Muscle of leg (tissue), 11 donors: ENCODE data around the gene TIAL1. TPM values are rescaled to one million over a fixed set of nuclear protein-coding genes. Genes with fewer than 3 reads are reported as not detected.

Experiments used
- DNase-seq: peaks from one replicate; pipeline ENCODE4 v3.0.0; 2013
- H3K27ac ChIP-seq: one replicate; pipeline ENCODE4 v1.5.1; 2013; ENCODE audit warnings: mild to moderate bottlenecking, low read length, control low read depth
- H3K27me3 ChIP-seq: one replicate; pipeline ENCODE4 v1.6.1; 2013; ENCODE audit warnings: low read length; ENCODE audit not compliant: control insufficient read depth, insufficient read depth
- H3K36me3 ChIP-seq: one replicate; pipeline ENCODE4 v1.6.1; 2013; ENCODE audit warnings: low read length; ENCODE audit not compliant: control insufficient read depth, insufficient read depth
- H3K4me1 ChIP-seq: one replicate; pipeline ENCODE4 v1.6.1; 2013; ENCODE audit warnings: low read length; ENCODE audit not compliant: control insufficient read depth, insufficient read depth
- H3K4me3 ChIP-seq: one replicate; pipeline ENCODE4 v1.5.1; 2013; ENCODE audit warnings: low read length, control low read depth
- H3K9me3 ChIP-seq: replicated peaks from 2 replicates; pipeline ENCODE4 v1.6.1; 2013; ENCODE audit warnings: low read depth, low read length; ENCODE audit not compliant: control insufficient read depth
- WGBS: methylation state at CpG from one replicate; pipeline ENCODE4 v1.1.5; 2013; ENCODE audit warnings: missing lambda C conversion rate; ENCODE audit not compliant: insufficient coverage; 5-methylcytosine and 5-hydroxymethylcytosine counted together
- polyA plus RNA-seq, 8 donors: library from polyadenylated mRNA; unstranded; fragments of 120-200 nt; gene quantifications; one replicate each; pipeline versions ENCODE4 v1.2.1 to v1.2.3, GENCODE V29; 2013; ENCODE audit warnings: inconsistent platforms in 1 of 8, low replicate concordance in 1 of 8; ENCODE audit not compliant: insufficient read length in 8 of 8, insufficient read depth in 1 of 8
- total RNA-seq: library from RNA; stranded (reverse); fragments of 120-200 nt; gene quantifications from one replicate; pipeline ENCODE4 v1.2.4, GENCODE V29; 2013

Gene TIAL1
- total and polyA plus RNA-seq, 9 donors, result 58.3 to 112 (median 87.3) TPM

DNA sequence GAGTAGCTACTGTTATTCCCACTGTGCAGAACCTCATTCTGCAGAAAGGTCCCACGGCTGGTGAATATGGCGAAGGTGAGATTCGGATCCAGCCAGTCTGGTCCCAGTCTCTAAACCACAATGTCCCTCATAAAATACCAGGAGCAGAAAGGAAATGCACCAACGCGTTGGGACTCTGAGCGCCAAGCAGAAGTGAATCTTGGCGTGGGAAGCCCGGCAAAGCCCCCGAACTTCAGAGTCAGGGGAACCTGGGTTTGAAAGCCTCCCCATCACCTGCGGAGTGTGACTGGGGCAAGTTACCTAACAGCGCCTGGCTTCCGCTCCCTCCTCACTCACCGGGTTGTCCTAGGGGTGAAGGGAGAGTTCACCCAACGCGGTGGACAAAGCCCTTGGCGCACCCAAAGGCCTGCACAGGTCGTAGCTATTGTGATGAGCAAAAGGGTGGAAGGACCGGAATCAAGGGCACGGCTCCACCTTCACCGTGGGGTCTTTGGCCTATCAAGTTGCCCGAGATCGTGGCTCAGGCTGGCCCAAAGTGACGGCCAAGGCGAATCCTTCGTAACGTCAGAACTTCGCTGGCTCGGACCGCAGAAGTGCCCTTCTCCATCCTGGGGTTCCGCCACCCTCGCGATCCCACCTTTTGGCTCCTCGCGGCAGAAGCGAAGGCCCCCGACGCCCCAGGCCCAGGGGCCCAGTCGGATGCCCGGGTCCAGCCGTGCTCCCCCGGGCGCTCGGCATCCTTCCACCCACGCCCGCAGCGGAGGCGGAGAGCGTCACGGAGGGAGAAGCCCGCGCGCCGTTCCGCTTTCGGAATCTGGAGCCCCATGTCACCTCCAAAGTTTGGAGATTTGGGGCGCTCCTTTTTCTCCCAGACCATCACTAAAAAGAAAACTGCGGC lies 55.1 kb downstream of the TIAL1 start:
- Histone ChIP-seq H3K4me1 (peaks cover 22% of the 10 kb centered on the region), H3K4me3 (peak overlapping the region; percentile 56), H3K27ac (peak overlapping the region; percentile 51), H3K9me3 (no peaks in the 10 kb centered on the region), H3K27me3 (peaks cover 22% of the 10 kb centered on the region), H3K36me3 (no peaks in the 10 kb centered on the region)
- DNase-seq, result peak; percentile 41
- WGBS, result 5% methylated on average over 43 of the region's 57 CpGs

DNA sequence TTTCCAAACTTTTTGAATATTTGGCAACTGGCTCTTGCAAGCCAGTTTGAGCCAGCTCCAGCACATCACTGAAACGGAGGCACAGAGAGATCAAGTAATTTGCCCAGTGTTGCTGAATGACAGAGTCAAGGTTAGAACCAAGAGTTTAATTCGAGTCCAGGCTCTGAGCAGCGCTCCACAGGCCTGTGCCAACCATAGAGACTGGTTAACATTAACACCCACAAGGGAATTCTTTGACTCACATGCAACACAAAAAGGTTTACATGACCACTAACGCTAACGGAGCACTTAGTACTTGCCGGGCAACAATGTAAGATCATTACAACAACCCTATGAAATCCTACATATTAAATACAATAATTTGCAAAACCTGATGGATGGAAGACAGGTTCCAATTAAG lies 55.7 kb downstream of the TIAL1 start:
- WGBS, result 22% methylated on average over 3 of the region's 6 CpGs
- Histone ChIP-seq H3K4me1 (peaks cover 28% of the 10 kb centered on the region), H3K27ac (no peak overlapping the region), H3K4me3 (peak overlapping the region; percentile 56), H3K9me3 (no peaks in the 10 kb centered on the region), H3K36me3 (no peaks in the 10 kb centered on the region), H3K27me3 (peaks cover 22% of the 10 kb centered on the region)
- DNase-seq, result no peak

- peaks cover 30% of the 10 kb centered on the region for H3K4me1 ChIP-seq
- no peak overlapping the region for H3K27ac ChIP-seq
- H3K27me3 ChIP-seq, result peaks cover 22% of the 10 kb centered on the region
- H3K9me3 ChIP-seq, result no peaks in the 10 kb centered on the region
- DNase-seq, result no peak
- H3K4me3 ChIP-seq, result no peak overlapping the region
- H3K36me3 ChIP-seq, result no peaks in the 10 kb centered on the region
- 85% methylated on average over 2 of the region's 4 CpGs for WGBS
These were observed 56.7 kb downstream of the TIAL1 start for GRCh38 chr10:119540038-119540437.

GRCh38 chr10:119539359-119539825 lies 57.4 kb downstream of the TIAL1 start:
- no peak for DNase-seq
- Histone ChIP-seq H3K27me3 (peaks cover 22% of the 10 kb centered on the region), H3K4me3 (no peak overlapping the region), H3K27ac (no peak overlapping the region), H3K4me1 (peaks cover 30% of the 10 kb centered on the region), H3K9me3 (no peaks in the 10 kb centered on the region), H3K36me3 (no peaks in the 10 kb centered on the region)
- 76% methylated on average over 5 of the region's 9 CpGs for WGBS

GRCh38 chr10:119538632-119539358 lies 58.0 kb downstream of the TIAL1 start:
- Histone ChIP-seq H3K36me3 (no peaks in the 10 kb centered on the region), H3K4me3 (no peak overlapping the region), H3K27ac (no peak overlapping the region), H3K4me1 (peaks cover 25% of the 10 kb centered on the region), H3K27me3 (peaks cover 16% of the 10 kb centered on the region), H3K9me3 (no peaks in the 10 kb centered on the region)
- DNase-seq, result no peak
- WGBS, result 70% methylated on average over 7 of the region's 9 CpGs

DNA sequence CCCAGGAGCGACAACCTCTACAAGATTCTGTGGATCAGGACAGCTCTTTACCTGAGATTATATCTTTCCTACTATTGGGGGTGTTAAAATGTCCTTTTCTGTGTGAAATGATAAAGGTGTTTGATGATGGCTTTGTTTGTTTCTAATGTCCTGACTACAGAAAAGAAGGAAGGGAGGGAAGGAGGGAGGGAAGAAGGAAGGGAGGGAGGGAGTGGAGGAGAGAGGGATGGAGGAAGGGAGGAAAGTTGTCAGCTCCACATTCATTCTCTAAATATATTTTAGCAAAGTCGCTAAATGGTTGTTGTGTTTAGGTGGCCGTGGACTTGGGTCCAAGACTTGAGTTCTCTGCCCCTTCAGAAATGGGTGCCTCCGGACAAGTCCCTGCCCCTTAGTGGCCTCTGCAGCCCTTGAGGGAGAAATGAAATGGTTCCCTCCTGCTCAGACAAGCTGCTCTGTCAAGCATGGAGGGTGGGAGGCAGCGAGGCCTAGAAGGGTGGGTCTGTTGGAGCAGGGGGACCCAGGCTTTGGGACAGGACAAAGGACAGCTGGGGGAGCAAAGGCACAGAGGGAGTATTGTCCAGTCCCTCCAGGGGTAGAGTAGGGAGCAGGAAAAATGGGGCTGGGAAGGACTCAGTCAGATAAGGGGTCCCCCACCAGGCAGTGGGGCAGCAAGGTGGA lies 58.7 kb downstream of the TIAL1 start:
- no peak for DNase-seq
- Histone ChIP-seq H3K9me3 (no peaks in the 10 kb centered on the region), H3K4me3 (no peak overlapping the region), H3K27ac (no peak overlapping the region), H3K4me1 (peaks cover 20% of the 10 kb centered on the region), H3K27me3 (peaks cover 13% of the 10 kb centered on the region), H3K36me3 (no peaks in the 10 kb centered on the region)
- 67% methylated on average over 3 of the region's 5 CpGs for WGBS

GRCh38 chr10:119536508-119537025 lies 60.2 kb downstream of the TIAL1 start:
- Histone ChIP-seq H3K4me1 (peaks cover 20% of the 10 kb centered on the region), H3K27ac (no peak overlapping the region), H3K36me3 (no peaks in the 10 kb centered on the region), H3K27me3 (peaks cover 3% of the 10 kb centered on the region), H3K4me3 (no peak overlapping the region), H3K9me3 (no peaks in the 10 kb centered on the region)
- peak; percentile 69 for DNase-seq
- WGBS, result 53% methylated on average over 3 of the region's 9 CpGs

DNA sequence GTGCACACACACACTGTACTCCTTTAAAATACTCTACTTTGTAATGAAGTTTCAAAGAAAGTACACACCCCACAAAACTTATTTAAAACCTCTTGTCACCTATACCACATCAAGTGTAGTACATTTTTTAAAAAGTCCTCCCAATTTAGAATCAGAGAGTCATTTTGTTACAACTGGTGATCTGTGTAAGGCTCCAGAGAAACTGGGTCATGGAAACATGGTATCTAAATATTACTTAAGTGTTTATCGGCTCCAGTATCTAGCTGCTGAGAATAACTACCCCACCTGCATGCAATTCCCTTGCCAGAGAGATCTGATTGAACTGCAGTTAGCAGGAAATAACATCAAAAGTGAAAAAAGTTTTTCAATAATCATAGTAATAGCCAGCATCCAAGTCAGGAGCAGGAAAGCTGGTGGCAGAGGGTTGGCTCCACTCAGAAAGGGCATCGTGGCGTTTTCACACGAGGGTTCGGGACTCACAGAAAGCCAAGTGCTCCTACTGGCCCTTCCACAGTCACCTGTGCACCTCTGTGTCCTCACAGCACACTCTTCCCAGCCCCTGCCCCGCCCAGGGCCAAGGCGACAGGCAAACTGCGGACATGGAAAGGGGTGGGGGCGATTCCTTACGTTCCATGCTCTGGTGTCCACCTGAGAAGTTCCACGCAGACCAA lies 60.8 kb downstream of the TIAL1 start:
- Histone ChIP-seq H3K4me3 (no peak overlapping the region), H3K27me3 (peaks cover 1% of the 10 kb centered on the region), H3K36me3 (no peaks in the 10 kb centered on the region), H3K9me3 (no peaks in the 10 kb centered on the region), H3K27ac (peak overlapping the region; percentile 42), H3K4me1 (peaks cover 18% of the 10 kb centered on the region)
- no peak for DNase-seq
- 74% methylated on average over 9 of the region's 11 CpGs for whole genome bisulfite sequencing

- peak; percentile 39 for DNase-seq
- H3K4me1 ChIP-seq, result peaks cover 16% of the 10 kb centered on the region
These were observed 61.5 kb downstream of the TIAL1 start for GRCh38 chr10:119535305-119535704.

More at GRCh38 chr10:119535305-119535704, 61.5 kb downstream of the TIAL1 start:
- no peaks in the 10 kb centered on the region for H3K27me3 ChIP-seq
- no peak overlapping the region for H3K4me3 ChIP-seq
- peak overlapping the region; percentile 42 for H3K27ac ChIP-seq
- no peaks in the 10 kb centered on the region for H3K9me3 ChIP-seq
- no CpG with 5 or more reads among the region's 3 CpGs for WGBS
- no peaks in the 10 kb centered on the region for H3K36me3 ChIP-seq
